NCI-H2227 treated with DMSO at 0.1 percent for 48 hours (cell line): ENCODE measurements around the gene TAS1R1.

Source experiments
- DNase-seq: peaks from one replicate; lab custom pipeline; 2025; lab: John Stamatoyannopoulos, UW

TAS1R1 gene

DNA sequence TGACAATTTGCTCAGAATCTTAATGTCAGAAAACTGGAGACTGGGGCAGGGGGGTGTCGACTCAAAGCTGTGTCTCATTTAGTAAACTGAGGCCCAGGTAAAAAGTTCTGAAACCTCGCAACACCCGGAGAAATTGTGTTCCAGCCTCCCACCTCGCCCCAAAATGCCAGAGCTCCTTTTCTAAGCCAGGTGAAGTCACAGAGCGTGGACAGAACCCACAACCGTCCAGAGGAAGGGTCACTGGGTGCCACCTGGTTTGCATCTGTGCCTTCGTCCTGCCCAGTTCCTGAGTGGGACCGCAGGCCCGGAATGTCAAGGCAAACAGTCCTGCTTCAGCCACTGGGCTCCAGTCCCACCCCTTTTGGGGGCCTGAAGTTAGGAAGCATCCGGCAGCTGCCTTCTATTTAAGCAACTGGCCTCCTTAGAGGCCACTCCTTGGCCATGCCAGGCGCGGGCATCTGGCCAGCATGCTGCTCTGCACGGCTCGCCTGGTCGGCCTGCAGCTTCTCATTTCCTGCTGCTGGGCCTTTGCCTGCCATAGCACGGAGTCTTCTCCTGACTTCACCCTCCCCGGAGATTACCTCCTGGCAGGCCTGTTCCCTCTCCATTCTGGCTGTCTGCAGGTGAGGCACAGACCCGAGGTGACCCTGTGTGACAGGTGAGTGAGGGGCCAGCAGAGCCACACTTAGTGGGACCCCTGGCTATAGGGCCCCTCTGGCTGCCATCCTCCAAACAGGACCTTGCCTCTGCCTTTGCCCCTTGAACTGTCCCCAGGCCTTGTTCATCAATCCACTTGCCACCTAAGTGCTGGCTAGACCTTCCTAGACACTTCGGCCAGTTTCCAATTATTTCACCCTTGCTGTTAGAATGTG lies at the start of gene TAS1R1:
Gene TAS1R1 (plus strand): TSS at position 401 of the 872 bp plus-strand sequence. CDS start 67 bp downstream, at position 468.
- no peak for DNase-seq

DNA sequence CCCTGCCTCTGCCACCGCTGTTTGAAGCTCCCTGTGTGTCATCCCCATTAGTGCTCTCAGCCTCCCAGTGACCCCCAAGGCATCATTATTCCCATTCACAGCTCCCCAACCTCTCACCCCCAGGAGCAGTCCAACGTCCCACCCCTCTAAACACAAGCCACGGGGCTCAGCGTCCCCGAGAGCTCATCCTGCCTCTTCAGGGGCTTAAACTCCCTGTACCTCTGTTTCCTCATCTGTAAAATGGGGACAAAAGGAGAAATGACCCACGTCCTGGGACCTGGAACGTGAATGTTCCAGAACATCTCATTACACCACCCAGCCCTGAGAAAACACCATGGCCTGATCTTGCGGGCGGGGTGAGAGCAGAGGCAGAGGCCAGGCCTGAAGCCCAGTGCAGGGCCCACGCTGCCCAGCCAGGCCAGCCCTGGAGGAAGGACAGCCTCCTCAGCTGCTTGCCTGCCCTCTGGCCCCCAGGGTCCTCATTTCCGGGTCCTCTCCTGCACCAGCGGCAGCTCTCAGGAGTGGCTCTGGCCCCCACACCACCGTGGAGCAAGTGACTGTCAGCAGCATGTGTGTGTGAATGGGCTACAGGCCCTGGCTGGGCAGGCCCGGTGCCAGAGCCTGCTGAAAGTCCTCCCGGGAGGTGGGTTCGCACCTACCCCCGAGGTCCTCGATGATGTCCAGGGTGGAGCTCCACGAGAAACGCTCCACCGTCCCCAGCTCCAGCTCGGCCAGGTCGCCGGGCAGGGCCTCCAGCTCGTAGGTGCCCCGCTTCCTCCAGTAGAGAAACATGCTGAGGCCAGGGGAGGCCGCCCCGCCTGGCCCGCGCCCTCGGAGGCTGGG lies 49.5 kb upstream of the TAS1R1 start:
- DNase-seq = no peak

GRCh38 chr1:6506210-6507036 lies 48.7 kb upstream of the TAS1R1 start:
- no peak for DNase-seq

- DNase-seq = no peak
Measured at GRCh38 chr1:6507037-6507428, 48.1 kb upstream of the TAS1R1 start.

- no peak for DNase-seq
Measured at GRCh38 chr1:6507461-6507911, 47.6 kb upstream of the TAS1R1 start.

DNA sequence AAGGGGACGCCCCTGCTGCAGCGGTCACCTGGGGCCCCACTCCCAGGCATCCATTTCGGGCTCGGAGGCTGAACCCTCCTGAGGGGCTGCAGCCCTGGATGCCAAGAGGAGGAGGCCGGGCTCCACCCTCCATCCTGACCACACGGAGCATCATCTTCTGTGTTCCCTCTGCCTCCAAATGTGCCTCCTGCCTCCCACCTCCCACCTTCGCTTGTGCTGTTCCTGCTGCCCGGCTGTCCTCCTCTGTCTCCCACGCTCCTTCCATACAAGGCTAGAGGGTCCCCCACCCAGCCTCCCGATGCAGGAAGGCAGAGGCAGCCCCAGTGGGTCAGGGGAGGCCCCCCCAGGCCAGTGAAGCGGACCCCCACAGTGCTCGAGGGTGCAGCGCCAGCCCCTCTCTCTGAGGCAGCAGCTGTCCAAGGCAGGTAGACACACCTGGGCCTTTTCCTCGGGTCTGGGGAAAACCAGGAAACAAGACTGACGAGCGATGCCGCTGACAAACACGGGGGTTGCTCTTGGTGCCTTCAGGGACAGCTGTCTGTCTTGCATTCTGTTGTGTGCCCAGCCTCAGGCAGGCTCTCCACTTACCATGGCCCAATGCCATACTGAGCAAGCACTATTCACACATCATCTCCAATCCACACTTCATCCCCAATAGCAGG lies 46.8 kb upstream of the TAS1R1 start:
- DNase-seq = no peak

GRCh38 chr1:6508816-6509189 lies 46.3 kb upstream of the TAS1R1 start:
- no peak for DNase-seq

GRCh38 chr1:6509220-6509918 lies 45.7 kb upstream of the TAS1R1 start:
- no peak for DNase-seq

DNA sequence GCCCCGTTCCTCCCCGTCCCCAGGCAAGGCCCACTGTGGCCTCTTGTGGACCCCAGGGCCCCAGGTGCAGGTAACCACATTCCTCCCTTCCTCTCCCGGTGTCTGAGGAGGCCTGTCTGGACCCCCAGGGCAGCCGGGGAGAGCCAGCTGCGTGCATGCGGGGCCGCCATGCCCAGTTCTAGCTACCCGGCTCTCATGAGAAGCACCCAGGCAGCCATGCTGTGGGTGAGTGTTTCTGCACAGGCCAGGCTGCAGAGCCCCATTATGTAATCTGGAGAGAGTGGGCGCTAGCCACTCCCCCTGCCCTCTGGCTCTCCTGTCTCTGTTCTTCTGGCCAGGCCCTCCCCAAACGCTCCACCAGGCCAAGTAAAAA lies 45.2 kb upstream of the TAS1R1 start:
- no peak for DNase-seq

GRCh38 chr1:6510493-6510892 lies 44.6 kb upstream of the TAS1R1 start:
- DNase-seq = no peak

GRCh38 chr1:6511056-6511455 lies 44.1 kb upstream of the TAS1R1 start:
- no peak for DNase-seq

DNA sequence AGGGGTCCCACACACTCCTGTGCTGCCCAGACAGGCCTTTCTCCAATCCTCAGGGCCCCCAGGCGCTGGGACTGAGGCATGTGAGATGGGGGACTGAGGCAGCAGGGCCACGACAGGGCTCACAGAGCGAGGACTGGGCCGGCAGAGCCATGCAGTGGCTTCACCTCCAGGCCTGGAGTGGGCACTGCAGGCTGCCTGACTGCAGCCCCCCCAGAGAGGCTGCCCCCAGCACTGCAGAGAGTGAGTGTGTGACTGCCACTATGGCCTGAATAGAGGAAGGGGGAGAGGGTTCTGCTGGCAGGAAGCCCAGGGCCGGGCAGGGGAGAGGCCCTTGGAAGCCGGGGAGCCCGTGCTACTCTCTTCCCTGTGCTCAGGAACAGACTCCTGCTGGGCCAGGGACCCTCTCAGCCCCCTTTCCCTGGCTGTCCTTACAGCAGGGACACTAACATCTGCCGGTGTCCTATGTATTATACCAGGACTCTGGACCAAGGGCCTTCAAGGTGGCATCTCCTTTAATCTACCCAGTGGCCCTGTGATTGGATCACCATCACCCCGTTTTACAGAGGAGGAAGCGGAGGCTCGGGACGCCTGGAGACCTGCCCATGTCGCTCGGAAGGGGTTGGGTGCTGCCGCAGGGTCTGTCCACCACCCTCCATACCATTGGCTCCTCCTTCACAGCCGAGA lies 43.4 kb upstream of the TAS1R1 start:
- no peak for DNase-seq

DNA sequence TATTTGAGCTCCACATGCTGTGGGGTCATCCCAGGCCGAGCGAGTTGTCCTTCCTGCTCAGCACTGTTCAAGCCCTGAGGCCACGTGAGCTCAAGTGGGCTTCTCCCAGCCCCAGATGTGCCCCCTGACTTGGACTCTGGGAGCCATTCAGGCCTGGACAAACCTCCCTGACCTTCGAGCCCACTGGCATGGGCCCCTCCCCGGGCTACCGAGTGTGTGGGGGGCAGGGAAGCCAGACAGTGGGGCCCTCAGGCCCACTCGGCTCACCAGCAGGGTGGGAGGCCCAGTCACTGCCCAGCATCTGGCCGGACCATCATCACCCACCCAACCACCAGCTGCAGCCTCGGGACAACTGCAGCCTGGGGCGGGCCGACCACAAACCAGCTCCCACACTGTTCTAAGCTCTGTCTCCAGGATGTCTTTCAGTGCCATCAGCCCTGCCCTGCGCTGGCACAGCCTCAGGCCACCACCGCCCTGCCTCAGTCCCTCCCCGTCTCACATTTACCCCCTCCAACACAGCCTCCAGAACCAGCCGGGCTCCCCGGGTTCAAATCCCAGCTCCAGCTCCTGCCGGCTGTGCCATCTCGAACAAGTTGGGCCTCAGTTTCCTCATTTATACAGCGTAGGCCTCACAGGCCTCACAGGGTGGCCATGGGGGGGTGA lies 42.7 kb upstream of the TAS1R1 start:
- no peak for DNase-seq

- DNase-seq = no peak
Measured at GRCh38 chr1:6512908-6513280, 42.2 kb upstream of the TAS1R1 start.

- DNase-seq = no peak
Measured at GRCh38 chr1:6513320-6513801, 41.7 kb upstream of the TAS1R1 start.

GRCh38 chr1:6515771-6516170 lies 39.3 kb upstream of the TAS1R1 start:
- DNase-seq = no peak

DNA sequence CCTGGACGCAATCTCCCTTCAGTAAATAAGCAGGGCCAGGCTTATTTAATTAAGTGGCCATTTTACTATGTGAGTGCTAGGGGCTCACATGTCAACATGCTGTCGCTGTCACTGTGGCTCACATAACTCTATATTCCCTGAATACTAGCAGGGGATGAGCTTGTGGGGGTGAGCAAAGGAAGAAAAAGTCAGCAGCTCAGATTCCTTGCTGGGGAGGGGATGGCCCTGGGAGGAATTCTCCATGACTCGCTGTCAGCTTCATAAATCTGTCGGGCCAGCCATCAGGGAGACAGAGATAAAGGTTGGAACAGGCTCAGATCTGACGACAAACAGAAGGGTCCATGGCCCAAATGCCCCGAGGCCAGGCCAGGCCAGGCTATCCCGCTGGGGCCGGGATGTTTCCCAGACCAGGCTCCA lies 37.7 kb upstream of the TAS1R1 start:
- no peak for DNase-seq

DNA sequence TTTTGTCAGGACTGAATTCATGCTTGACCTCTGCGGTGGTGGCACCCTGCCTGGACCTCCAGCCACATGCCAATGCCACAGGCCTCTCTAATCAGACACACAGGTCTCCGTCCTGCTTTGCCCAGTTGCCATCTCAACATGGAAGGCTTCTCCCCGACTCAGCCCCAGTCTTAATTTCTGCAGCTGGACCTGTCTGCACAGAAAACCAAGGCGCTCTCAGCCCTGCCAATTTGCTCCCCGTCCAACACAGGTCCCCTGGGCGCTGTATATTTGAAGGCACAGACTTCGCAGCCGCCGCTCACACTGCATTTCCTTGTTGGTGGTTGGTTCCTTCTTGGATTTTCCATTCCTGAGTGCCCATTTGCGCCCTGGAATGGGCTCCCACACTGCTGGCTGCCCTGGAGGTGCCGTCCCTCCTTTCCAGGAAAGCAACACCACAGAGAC lies 35.6 kb upstream of the TAS1R1 start:
- no peak for DNase-seq

DNA sequence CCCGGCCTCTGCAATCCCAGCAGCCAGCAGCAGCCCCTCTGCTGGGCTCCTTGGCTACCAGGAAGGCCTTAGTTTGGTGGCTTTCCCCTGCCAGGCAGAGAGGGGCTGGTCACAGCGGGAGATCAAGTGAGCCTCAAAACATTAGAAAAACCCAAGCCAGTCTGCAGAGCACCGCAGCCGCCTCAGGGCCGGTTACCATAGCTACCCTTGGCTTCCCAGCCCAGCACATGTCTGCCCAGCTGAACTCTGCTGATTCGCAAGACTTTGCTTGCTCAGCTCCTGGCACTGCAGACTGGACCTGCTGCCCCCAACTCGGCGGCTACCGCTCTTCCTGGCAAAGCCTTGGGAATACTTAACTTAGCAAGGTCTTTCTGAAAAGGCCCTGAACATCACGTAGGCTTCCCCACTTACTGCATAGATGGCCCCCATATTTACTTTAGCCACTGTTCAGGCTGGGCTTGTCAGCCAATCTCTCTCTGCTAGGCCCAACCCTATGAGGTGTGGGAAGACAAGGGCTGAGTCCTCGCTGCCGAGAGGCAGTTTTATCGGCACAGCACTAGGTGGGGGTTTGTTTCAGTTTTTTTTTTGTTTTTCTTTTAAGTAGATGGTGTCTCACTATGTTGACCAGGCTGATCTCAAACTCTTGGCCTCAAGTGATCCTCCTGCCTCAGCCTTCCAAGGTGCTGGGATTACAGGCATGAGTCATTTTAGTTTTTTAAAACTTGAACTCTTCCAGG lies 35.0 kb upstream of the TAS1R1 start:
- peak; percentile 86 for DNase-seq
